Medulla oblongata (tissue), 1 donor: ENCODE data around the gene TRPM5.

Experiments used
- DNase-seq: peaks from one replicate; pipeline ENCODE4 v3.0.0-alpha.2; 2015; ENCODE audit errors: extremely low spot score

TRPM5 gene

DNA sequence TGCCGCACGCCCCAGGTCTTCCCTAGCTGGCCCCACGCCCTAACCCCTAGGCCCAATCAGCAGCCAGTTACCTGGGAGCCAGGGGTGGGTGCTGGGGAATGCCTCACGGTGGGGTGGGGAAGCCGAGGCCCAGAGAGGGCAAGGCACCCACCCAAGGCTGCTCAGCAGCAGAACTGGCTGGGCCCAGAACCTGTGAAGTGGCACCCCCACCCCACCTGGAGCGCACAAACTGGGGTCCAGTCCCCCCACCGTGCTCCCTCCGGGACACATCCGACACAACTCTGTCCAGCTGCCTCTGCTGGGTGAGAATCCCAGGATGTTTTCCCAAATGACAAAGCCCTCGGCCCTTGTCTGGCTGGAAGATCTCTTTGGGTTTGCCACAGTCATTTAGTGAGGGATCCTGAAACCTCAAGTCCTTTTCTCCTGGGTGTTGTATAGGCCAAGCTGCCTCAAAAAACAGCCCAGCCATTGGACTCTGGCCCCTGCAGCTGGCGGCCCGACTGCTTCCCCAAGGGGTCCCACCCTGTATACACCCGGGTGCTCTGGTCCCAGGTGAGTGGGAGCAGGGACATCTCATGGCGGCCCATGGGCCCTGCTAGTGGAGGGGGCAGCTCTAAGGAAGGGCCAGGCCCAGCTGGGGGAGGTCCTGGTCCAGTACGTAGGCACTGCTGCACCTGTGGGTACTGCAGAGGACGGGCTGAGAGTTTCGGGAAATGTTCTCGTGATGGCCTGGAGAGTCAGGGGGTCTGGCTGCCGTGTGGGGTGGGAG, 22.9 kb downstream of the TRPM5 start:
- DNase-seq: no peak

DNA sequence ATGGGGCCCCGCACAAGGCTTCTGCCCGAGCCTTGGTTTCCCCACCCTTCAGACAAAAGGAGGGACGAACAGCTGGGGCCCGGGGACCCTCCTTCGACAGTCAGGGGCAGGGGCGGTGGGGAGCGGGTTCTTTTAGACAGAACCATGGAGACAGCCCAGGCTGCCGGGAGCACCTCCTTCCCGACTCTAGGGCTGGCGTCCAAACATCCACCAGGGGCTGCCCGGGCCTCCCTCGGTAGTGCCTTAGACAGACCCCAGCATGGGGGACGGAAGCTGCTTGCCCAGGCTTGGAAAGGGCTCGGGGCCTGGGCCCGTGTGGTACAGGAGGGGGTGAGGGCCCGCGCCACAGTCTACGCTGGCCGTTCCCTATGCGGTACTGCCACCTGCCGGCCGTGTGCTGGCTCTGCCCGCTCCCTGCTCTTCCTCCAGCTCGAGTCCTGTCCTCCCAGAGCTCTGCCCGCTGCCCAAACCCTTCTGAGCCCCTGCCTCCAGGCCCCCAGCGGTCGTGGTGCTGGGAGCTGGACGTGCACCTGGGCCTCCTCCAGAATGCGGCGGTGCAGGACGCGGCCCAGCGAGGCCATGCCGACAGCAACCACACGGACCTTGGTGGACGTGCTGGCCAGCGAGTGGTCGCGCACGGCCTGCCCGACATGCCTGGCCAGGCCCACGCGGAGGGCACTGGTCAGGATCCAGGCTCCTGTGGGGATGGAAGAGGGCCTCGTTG, 23.6 kb downstream of the TRPM5 start:
- DNase-seq: peak; percentile 82

DNA sequence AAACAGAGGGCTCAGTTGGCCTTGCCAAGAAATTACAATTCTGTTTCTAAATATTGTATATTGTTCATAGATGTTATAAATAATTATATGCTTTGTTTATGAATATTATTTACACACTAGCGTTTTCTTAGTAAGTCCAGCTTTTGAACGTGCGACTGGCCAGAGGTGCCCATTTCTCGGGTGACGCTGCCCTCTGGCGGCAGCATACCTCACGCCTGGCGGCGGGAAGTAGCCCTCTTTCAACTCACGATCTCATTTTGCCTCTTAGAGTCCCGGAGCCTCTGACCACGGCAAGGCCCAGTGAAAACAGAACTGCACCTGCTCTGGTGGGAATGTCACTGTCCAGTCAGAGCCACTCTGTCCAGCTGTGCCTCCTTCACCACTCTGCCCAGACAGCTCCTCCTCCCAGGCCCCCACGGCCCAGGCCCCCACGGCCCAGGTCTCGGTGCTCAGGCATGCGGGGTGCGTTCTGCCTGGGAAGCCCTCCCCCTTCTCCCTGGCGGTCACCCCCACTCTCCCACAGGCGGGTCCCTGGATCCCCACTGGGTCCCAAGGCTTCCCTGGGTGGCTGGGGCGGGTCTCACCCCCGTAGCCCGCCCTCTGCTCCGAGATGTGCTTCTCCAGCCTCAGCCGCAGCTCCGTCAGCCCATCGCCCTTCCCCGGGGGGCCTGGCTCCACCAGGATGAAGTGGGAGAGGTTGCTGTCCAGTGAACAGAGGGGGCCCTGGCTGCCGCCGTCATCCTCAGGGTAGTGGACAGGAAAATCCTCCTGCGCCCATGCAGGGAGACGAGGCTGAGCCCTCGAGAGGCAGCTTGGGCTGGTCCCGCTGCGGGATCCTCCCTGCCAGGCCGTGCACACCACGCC, 24.4 kb downstream of the TRPM5 start:
- peak; percentile 78 for DNase-seq

DNA sequence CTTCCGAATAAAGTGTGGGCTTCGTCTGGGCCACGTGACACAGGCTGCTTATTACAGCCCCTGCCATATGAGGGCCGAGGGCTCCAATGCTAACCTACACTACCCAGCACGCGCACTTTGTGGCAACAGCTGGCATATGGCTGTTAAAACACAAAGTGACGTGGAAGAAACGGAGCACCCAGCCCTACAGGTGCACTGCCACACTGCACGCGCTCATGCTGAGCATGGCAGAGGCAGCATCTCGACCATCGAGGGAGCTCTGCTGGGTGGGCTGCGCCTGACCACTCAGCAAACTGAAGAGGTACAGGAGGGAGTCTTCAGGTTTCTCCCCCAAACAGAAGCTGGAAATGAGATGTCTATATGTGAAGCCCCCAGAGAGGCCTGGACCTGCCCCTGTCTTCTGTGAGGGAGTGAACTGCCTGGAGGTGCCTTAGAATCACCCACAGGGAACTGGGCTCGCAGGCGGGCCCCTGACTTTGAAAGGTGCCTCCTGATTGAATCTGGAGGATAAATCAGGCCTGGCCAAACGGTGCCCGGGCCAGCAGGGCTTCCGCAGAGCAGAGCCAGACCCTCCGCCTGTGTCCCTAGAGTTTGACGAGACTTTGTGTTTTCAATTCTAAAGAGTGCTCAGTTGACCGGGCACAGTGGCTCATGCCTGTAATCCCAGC, 25.5 kb downstream of the TRPM5 start:
- no peak for DNase-seq

DNA sequence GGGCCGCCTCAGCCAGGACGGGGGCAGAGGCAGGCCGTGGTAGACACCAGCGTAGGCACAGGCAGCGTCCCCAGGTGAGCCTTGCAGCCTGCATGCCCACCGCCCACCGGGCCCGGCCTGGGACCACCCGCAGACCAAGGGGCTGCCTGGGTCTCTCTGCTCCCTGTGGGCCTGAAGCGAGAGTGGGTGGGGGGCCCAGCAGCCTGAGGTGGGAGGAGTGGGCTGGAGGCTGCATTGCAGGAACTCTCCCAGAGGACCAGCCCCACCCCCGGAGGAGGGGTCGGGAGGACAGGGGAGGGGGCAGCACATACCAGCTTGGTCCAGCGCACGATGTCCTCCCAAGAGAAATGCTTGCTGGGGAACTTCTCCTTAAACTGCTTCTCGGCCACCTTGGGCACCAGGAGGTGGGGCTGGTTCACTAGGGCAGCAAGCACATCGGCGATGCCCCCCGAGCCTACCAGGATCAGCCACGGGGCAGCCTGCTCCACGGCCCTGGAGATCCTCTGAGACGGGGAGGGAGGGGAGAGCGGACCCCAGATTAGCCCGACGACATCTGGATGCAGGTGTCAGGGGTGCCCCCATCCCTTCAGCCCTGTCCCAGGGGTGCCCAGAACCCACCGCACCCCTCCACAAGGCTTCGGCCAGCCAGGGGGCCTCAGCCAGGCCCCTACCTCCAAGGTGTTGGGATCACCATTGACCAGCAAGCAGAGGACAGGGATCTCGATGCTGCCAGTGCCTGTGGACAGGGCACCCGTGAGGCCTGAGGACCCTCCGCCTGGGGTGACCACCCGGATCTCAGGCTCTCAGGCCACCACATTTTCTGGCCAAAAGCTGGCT, 26.2 kb downstream of the TRPM5 start:
- DNase-seq: no peak

DNA sequence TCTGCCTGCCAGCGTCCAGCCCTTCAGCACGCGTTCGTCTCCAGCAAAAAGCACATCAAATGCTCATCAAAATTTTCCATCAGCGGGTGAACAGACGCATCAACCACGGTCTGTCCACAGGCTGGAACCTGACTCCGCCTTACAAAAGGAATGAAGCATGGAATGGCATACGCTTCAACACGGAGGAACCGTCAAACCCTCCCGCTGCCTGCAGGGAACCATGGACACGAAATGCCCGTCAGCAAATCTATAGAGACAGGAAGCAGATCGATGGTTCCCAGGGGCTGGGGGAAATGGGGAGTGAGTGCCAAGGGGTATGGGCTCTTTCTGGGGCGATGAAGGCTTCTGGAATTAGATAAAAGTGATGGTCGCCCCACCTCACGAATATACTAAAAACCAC, 27.5 kb downstream of the TRPM5 start:
- no peak for DNase-seq

DNA sequence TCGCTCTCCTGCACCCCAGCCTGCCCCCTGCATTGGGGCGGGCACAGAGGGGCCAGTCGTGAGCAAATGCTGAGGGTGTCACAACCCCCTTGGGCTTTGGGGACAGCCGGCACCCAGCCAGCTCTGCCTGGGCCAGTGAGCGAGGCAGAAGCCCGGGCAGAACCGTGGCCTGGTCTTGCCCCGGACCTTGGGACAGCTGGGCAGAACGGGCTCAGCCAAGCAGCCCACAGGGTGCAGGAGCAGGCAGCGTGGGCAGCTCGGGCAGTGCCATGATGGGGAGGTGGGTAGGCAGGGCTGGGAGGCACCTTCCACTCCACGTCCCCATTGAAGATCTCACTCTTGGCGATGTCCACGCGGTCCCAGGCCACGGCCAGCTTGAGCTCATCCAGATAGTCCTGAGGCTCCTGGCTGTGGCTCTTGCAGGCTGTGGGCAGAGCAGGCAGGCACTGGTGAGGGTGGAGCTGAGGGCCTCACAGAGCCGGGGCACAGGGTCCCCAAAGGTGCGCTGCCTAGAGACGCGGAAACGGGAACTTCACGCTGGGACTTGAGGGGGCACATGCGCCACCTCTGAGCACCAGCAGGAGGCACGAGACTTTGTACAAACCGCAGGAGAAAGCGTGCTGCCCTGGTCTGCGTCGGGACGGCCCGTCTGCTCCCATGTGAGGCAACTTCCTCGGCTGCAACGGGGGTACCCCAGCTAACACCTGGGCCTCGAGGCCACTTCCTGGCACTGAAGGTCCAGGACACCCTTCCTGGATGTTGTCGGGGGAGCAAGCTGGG, 28.5 kb downstream of the TRPM5 start:
- no peak for DNase-seq

DNA sequence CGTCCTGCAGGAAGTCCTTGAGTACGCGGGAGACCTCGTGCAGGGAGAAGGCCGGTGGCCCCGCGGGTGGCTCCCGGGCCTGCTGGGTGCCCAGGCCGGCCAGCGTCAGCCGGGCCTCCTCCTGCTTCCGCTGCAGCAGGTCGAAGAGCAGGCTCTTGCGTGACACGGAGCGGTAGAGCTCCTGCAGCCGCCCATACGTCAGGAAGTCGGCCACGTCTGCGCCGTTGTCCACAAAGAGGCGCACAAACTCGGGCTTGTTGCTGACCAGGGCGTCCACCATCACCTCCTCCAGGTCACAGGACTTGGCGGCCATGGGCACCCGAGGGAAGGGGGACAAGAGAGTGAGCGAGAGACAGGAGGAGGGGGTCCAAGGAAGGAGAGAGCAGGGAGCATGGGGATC, 29.1 kb downstream of the TRPM5 start:
- DNase-seq: no peak

DNA sequence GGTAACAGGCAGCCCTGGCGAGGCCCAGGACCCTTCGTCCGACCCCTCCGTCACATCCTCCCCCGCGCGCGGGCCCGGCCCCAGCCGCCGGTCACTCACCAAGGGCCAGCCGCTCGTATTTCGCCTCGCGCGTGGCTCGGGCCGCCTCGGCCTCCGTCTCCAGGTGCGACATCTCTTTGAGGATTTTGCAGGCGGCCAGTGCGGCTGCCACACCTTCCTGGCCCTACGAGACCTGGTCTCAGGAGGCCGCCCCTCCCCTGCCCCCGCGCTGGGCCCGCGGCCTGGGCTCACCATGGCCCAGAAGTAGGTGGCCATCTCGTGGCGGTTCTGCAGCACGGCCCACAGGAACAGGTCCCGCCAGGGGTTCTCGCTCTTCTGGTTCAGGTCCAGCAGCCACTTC, 29.7 kb downstream of the TRPM5 start:
- no peak for DNase-seq

DNA sequence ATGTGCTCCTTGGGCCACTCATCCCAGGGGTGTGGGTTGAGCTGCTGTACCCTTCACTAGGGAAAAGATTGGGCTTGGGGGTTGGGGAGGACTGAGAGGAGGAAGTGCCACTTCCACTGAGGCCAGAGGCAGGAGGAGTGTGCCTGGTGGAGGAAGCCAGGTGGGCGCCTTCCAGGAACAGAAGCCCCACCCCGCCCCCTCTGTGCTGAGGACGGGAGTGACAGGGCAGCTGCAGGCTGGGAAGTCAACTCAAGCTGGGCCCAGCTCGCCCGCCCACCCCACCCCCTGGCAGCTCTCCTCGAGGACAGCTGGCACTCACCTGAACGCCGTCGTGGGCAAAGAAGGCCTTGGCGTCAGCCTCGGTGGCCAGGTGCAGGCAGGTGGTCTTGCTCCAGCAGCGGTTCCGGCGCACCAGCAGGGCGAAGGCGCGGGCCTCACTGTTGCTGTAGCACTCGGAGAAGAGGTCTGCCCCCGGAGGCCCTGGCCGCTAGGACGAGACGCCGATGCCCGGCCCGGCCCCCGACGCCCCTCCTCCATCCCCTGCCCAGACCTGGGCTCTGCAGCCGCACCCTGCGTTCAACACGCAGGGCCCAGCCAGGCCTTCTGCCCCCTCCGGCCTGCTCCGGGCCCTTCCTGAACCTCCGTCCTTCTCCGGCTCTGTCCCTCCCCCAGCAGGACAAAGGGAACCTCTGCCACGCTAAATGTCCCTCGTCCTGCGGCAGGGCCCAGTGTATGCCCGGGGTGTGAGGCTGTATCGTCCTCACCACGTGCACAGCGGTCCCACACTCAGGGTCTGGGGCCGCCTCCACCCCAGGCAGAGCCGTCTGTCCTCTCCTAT, 30.4 kb downstream of the TRPM5 start:
- no peak for DNase-seq

DNA sequence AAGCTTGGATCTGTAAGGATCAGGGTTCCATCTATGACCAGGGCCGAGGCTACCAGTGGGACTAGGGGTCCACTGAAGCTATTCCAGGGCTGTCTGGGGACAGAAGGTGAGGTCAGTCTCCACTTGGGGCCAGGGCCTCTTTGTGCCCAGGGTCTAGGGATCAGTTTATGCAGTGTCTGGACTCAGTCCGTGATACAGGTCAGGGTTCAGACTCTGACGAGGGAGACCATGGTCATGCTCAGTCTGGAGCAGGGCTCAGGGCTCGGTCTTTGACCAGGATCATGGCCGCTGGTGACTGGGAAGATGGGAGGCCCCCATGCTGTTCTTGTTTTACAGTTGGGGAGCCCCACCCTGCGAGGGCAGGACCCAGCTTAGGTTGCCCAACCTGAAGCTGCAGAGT, 32.0 kb downstream of the TRPM5 start:
- DNase-seq: no peak

DNA sequence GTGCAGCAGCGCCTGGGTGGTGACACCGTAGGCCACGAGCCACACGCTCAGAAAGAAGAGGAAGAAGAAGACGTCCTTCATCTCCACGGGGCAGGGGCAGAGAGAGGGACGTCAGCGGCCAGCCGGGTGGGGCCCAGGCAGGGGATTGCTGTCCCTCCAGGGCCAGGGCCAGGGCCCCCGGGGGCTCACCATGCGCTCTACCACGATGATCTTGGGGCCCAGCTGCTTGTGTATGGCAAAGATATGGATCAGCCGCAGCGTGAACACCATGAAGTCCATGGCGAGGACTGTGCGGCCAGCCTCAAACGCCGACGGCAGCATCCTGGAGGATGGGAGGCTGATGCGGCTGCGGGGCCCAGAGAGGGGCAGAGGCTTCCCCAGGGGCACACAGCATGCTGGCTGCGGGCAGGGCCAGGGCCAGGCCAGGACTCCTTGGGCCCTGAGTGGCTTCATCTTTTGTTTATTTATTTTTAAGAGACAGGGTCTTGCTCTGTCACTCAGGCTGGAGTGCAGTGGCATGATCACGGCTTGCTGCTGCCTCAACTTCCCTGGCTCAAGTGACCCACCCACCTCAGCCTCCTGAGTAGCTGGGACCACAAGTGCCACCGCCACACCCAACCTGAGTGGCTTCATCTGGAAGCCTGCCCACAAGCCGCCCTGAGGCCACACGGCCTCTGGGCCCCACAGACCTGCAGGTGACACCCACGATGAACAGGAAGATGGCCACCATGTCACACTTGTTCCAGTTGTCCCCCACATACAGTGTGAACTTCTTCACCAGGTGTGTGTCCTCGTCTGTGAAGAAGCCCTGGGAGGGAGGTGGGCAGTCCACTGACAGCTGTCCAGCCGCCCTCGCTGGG, 32.6 kb downstream of the TRPM5 start:
- DNase-seq: no peak

DNA sequence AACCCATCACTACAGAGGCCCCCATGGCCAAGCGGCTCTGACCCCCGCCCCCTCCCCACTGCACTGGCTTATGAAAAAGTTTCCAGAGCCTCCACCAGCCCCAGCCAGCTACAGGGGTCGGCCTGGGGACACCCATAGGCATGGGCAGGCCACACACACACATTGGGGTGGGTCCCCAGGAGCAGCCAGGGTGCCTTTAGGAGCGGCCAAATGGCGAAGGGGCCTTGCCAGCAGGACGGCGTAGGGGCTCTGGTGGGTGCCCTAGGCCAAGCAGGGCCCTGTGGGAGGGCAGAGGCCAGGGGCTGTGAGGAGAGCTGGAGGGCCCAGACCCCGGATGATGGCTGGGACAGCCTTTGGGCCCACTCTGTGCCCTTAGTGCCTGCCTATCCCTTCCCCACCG, 33.7 kb downstream of the TRPM5 start:
- no peak for DNase-seq

DNA sequence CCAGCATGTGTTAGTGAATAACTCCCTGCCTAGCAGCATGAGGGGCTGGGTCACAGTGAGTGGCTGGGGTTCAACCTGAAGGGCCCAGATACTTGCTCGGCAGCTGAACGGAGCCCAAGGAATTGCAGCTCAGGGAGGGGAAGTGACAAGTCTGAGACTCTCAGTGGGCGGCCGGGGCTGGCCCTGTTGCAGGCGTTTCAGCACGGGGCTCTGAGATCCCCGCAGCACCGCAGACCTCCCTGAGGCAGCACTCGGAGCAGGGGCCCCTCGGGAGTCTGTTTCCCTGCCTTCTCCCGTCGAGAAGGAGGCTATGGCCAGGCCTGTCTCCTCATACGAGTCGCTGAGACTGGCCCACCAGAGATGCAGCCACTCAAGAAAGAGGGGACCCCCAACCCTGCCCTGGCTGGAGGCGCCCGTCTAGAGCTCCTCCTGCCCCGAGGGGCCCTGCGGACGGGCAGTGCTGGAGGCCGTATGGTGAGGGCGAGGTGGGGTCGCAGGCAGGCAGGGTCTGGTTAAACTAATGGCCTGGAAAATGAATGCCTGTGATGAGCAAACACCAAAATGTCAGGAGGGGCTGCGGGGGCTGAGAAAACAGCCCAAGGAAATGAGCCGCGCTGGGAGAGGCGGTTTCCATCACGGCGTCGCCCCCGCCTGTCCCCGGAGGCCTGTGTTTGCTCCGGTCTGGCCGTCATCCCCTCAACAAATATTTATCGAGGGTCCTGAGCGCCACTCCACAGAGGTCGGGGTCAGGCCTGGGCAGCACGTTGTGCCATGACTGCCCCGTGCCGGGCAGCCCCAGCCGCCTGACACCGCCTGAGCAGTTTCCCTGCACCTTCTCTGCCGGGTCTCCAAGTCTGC, 34.5 kb downstream of the TRPM5 start:
- no peak for DNase-seq

DNA sequence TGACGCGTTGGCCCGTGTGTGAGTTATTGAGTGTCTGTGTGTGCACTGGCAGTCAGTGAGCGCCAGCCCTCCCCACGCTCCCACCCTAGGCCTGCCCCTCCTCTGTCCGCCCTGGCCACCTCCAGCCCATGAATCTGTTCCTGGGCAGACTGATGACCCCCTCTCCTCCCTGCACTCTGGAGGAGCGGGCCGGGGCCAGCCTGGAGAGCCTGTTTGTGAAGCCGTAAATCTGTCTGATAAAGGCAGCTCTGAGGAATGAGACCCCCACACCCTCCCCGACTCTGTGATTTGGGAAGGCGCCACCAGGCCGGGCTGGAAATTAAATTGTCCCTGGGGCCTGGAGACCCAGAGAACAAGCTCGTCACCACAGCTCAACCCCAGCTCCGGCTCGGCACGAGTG, 35.2 kb downstream of the TRPM5 start:
- no peak for DNase-seq

DNA sequence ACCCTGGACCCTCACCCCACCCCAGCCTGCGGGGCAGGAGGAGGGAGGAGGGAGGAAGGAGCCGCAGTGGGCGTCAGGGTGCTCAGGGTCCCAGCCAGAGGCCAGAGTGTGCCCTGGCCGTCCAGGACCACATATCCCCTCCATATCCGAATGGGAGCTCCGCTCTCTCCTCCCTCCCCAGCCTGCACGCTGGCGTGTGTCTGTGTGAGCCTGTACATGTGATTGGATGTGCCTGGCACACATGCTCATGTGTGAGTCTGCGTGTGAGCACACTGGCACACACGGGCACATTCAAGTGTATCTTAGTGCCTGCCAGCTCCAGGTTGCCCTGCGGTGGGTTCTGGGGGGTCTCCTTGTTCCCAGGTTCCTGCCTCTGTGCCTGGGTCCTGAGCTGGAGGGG, 35.6 kb downstream of the TRPM5 start:
- no peak for DNase-seq

DNA sequence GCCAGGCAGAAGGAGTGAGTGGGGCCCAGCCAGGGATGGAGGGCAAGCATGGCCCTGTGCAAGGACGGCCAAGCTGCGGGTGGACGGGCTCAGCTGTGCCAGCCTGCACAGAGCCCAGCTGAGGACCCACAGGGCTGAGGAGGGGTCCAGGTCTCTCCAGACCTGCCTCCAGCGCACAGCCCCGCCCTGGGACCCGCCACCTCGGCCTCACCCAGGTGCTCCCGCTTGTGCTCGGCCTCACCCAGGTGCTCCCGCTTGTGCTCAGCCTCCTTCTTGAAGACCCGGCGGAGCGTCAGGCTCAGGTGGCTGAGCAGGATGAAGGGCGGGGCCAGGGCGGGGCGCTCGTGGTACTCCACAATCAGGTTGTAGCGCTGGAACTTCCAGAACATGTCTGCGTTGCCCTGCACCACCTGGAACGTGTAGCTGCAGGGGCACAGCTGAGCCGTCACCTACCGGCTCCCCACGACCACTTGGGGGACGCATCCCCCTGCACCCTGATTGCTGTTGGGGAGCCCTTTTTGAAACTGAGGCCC, 37.4 kb downstream of the TRPM5 start:
- no peak for DNase-seq
